Fibroblast of the aortic adventitia (primary cell): Measurements from ENCODE around the gene RNF149. TPM values are rescaled to one million over a fixed set of nuclear protein-coding genes. Genes with fewer than 3 reads are reported as not detected.

Experiments used
- DNase-seq: peaks from one replicate; pipeline ENCODE4 v3.0.0-alpha.2; 2010; ENCODE audit warnings: low read depth
- H3K4me3 ChIP-seq: 2 replicates; pipeline ENCODE4 v1.5.1; 2011; ENCODE audit warnings: low read depth, mild to moderate bottlenecking, control low read depth, low read length, moderate library complexity
- total RNA-seq: library from RNA; depleted of rRNA; stranded (reverse); fragments of >200 nt; gene quantifications from 2 replicates; pipeline ENCODE4 v1.2.3, GENCODE V29; 2012; ENCODE audit warnings: low replicate concordance
- TF ChIP-seq, protein P1 (sequence below): IDR thresholded peaks from 2 replicates; pipeline ENCODE4 v1.5.1; 2011; ENCODE audit warnings: mild to moderate bottlenecking, low read length, control low read depth, inconsistent platforms; ENCODE audit not compliant: insufficient read depth

Gene RNF149
- total RNA-seq, 1 donor, result 50.7 TPM

DNA sequence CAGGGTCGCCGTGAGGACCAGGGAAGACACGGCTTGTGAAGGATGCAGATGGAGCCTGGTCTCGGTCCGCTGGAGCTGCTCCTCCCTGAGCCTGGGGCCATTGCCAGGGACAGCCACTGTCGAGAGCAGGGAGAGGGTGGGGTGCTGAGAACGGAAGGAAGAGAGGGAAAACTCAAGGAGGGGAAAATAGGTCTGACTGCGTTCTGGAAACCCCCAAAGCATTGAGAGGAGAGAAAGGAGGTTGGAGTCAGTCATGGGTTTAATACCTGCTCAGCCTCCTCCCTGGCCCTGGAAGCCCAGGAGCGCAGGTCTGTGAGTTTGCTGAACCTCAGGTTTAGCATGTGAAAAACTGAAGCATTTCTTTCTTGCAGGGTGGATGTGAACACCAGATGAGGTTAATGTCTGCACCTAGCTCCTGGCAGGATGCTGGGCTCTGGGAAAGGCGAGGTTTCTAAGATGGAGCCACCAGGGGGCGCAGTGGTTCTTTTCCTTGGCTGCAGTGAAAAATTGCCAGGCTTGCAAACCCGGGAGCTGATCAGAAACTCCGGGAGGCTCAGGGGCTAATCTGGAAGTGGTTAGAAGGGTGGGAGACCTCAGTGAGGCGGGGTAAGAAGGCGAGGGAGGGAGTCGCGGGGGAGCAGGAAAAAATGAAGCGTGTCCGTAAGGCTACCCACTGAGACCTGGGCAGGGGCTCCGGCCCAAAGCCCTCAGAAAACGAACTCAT is 33.6 kb upstream of the RNF149 start:
- TF ChIP-seq, protein P1, sequence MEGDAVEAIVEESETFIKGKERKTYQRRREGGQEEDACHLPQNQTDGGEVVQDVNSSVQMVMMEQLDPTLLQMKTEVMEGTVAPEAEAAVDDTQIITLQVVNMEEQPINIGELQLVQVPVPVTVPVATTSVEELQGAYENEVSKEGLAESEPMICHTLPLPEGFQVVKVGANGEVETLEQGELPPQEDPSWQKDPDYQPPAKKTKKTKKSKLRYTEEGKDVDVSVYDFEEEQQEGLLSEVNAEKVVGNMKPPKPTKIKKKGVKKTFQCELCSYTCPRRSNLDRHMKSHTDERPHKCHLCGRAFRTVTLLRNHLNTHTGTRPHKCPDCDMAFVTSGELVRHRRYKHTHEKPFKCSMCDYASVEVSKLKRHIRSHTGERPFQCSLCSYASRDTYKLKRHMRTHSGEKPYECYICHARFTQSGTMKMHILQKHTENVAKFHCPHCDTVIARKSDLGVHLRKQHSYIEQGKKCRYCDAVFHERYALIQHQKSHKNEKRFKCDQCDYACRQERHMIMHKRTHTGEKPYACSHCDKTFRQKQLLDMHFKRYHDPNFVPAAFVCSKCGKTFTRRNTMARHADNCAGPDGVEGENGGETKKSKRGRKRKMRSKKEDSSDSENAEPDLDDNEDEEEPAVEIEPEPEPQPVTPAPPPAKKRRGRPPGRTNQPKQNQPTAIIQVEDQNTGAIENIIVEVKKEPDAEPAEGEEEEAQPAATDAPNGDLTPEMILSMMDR, result peak; percentile 86
- H3K4me3 ChIP-seq, result peak overlapping the region; percentile 32

DNA sequence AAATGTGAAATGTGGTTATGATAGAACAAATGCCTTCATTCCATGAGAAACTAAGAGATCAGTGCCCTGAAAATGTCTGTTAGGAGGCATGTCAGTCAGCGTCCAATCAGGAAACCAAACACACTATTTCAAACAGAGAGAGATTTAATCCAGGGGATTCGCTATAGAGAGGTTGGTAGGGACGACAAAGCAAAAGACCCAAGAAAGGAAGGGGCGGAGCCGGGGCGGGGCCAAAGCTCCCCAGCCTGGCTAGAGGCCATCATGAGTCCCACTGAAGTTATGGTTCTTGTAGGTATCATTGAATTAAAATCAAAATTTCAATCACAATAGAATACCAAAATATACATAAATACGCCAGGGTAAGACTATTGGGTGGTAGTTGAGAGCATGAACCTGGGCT is 32.9 kb upstream of the RNF149 start:
- no peak for DNase-seq
- H3K4me3 ChIP-seq, result no peak overlapping the region
- TF ChIP-seq, protein P1, result no peak

More for the DNA sequence above, 33.6 kb upstream of the RNF149 start:
- peak; percentile 82 for DNase-seq

DNA sequence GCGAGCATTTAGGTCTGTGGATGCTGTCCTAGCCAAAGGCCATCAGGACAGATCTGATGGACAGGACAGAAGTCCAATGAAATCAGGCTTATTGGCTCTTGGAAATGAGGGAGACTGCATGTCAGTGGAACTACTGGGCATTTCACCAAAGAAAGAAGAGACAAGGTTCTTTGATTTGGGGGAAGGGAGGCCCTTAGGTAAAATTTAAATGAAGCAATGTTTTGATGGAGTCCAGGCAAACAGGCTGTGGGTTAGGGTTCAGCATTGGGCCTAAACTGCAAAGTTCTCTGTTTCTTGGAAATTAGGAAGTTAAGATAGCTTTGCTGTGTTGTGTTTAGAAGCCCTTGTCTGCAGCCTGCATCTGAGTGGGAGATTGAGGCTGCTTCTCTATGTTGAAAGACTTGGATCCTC is 31.6 kb upstream of the RNF149 start:
- TF ChIP-seq, protein P1, result no peak
- DNase-seq, result peak; percentile 27

DNA sequence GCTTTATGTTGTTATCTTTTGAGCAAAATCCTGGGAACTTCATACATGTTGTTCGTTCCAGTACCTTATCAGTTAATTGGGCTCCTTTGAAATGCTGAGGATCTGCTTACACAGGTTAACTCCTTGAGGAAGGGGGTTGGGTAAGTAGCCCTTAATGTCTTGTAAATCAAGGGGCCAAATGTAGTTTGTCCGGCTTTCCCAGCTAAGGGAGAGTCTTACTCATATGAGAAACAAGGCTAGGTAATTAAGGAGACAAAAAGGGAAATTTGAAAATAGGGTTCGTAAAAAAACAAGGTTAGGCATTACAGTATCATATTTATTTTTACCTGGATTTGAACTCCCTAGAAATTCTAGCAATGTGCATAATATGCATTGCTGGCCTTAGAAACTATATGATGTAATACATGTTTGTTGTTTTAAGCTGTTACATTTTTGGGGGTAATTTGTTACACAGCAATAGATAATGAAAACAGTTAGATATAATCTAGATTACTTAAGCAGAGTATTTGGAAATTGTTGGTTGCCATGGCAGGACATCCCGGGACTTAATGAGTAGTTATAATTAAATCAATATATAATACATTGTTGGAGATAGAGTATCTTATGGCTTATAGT is 30.9 kb upstream of the RNF149 start:
- no peak overlapping the region for H3K4me3 ChIP-seq
- TF ChIP-seq, protein P1, result no peak
- DNase-seq, result no peak

More for the DNA sequence above, 31.6 kb upstream of the RNF149 start:
- H3K4me3 ChIP-seq, result no peak overlapping the region

DNA sequence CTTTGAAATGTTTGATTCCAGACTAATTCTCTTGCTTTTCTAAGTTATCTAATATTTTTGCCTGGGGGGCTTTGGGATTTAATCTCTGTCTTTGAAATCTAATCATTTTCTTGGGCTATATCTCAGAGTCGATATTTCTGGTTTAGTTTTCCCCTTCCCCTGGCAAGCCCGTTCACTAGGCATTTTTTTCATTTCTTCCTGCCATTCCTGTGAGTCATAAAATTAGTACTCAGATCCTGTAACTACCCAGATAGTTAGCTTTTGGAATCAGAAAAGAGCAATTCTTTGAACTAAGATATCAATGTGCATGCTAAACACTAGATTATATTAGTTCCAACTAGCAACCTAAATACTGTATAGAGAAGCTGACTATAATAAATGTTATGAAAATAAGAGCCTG is 29.4 kb upstream of the RNF149 start:
- H3K4me3 ChIP-seq, result no peak overlapping the region
- DNase-seq, result peak; percentile 32
- TF ChIP-seq, protein P1, result no peak

DNA sequence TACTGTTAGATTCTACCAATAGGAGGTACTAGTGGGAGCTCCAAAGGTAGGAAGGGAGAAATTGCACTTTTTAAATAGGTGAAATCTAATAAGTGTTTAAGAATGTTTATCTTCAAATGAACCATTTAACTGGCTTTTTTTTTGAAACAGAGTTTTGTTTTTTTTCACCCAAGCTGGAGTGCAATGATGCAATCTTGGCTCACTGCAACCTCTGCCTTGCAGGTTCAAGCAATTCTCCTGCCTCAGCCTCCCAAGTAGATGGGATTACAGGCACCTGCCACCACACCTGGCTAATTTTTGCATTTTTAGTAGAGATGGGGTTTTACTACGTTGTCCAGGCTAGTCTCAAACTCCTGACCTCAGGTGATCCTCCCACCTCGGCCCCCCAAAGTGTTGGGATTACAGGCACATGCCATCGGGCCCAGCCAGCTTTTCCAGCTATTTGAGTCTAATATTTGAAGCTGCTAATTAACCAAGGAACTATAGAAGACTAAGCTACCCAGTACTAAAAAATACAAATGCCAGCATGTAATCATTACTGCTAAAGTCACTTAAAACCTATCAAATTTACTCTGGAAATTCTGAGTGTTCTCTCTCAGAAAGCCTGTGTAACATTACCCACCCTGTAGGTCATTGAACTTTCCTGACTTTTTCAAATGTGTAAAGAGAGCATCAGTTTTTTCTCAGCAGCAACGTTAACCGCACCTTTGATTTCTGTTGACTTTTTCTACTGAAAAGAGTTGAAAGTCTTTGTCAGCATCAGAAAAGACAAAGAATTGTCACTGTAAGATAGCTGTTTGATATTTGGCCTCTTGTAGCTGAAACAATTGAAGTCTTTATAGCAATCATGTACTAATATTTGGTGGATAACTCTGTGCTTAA is 24.6 kb upstream of the RNF149 start:
- DNase-seq, result no peak
- no peak overlapping the region for H3K4me3 ChIP-seq
- TF ChIP-seq, protein P1, result no peak
